Epithelial cell of esophagus (primary cell): ENCODE measurements around the gene APLF.
A peak's percentile ranks its signal among the peaks of the same experiment; 100 is the strongest.
"Not testable (repeated sequence)": the region's sequence is repeated elsewhere in the genome, so short reads cannot be mapped to it uniquely, and the experiment has no call there.

Source experiments
- DNase-seq: peaks from one replicate; pipeline ENCODE4 v3.0.0; 2010; ENCODE audit warnings: low read depth
- H3K4me3 ChIP-seq: 2 replicates; pipeline ENCODE4 v1.5.1; 2011; ENCODE audit warnings: mild to moderate bottlenecking, low read length, control low read depth
- CTCF ChIP-seq: IDR thresholded peaks from 2 replicates; pipeline ENCODE4 v1.5.1; 2011; ENCODE audit warnings: low read depth, mild to moderate bottlenecking, low read length, control low read depth, inconsistent platforms; ENCODE audit not compliant: insufficient read depth; ENCODE audit errors: missing control alignments

Gene APLF

GRCh38 chr2:68475576-68475975 is 8.2 kb downstream of the APLF start:
- H3K4me3 ChIP-seq, result no peak overlapping the region
- no peak for TF ChIP-seq CTCF
- no peak for DNase-seq

- no peak overlapping the region for H3K4me3 ChIP-seq
- no peak for TF ChIP-seq CTCF
- DNase-seq, result no peak
These were observed 9.1 kb downstream of the APLF start for GRCh38 chr2:68476454-68476853.

GRCh38 chr2:68478688-68479087 is 11.3 kb downstream of the APLF start:
- no peak for TF ChIP-seq CTCF

DNA sequence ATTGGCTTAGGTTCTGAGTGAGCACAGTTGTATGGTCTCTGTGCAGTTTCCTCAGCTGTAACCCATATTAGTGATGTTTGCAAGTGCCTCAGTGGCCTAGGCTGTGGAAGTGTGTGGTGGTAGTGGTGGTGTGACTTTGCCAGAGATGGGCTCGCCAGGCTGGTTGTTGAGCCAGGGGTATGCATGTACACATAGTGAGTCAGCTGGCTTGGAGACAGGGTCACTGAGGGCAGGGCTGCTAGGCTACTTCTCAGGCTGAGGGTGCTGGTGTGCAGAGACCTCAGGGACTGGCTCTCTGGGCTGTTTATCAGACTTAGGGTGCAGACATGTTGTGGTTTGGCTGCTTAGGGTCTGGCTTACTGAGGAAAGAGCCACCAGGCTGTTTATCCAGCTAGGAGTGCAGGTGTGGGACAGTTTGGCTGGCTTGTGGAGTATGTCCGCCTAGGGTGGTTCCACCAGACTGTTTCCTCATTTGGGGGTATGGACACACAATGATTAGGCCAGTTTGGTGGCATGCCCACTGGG is 15.0 kb downstream of the APLF start:
- peak; percentile 27 for DNase-seq
- H3K4me3 ChIP-seq, result no peak overlapping the region
- TF ChIP-seq CTCF, result no peak

More at GRCh38 chr2:68478688-68479087, 11.3 kb downstream of the APLF start:
- no peak for DNase-seq
- H3K4me3 ChIP-seq, result no peak overlapping the region

GRCh38 chr2:68483011-68483410 is 15.6 kb downstream of the APLF start:
- no peak for TF ChIP-seq CTCF
- no peak overlapping the region for H3K4me3 ChIP-seq
- no peak for DNase-seq

GRCh38 chr2:68487773-68488355 is 20.5 kb downstream of the APLF start:
- peak; percentile 42 for DNase-seq
- peak; percentile 25 for TF ChIP-seq CTCF
- H3K4me3 ChIP-seq, result no peak overlapping the region

GRCh38 chr2:68488605-68489004 is 21.2 kb downstream of the APLF start:
- peak; percentile 39 for DNase-seq
- H3K4me3 ChIP-seq, result not testable (repeated sequence)
